Activated T-cell treated with anti-CD3 and anti-CD28 coated beads, Interleukin-2, amount 50 U/mL, for 72 hours (primary cell): ENCODE results near the gene CCNL1. TPM values are rescaled to one million over a fixed set of nuclear protein-coding genes. Genes with fewer than 3 reads are reported as not detected.
"Not testable (repeated sequence)": the region's sequence is repeated elsewhere in the genome, so short reads cannot be mapped to it uniquely, and the experiment has no call there.

Experiments used
- ATAC-seq, 2 donors: fragments of 150-1000 bp; cut with Tn5 transposase; replicated peaks in 1 of 2; 2 replicates each; pipeline ENCODE4 v1.10.0; 2021; ENCODE audit warnings: moderate library complexity in 2 of 2, mild to moderate bottlenecking in 1 of 2
- DNase-seq, 2 donors: peaks; one replicate each; pipeline ENCODE4 v3.0.0; 2021 to 2022; ENCODE audit warnings: mixed read lengths in 1 of 2
- H3K27ac Mint-ChIP-seq: one replicate; pipeline ENCODE4 v1.8.0; 2022; ENCODE audit warnings: mild to moderate bottlenecking, moderate library complexity, mixed read lengths
- H3K27me3 Mint-ChIP-seq: one replicate; pipeline ENCODE4 v1.8.0; 2022; ENCODE audit warnings: low read depth, mixed read lengths
- H3K36me3 Mint-ChIP-seq, 2 donors: one replicate each; pipeline ENCODE4 v1.8.0; 2022; ENCODE audit warnings: mixed read lengths in 2 of 2, mild to moderate bottlenecking in 1 of 2; ENCODE audit not compliant: insufficient read depth in 2 of 2
- H3K4me1 Mint-ChIP-seq: one replicate; pipeline ENCODE4 v1.8.0; 2022; ENCODE audit warnings: low read depth, mixed read lengths
- H3K4me3 Mint-ChIP-seq, 2 donors: one replicate each; pipeline ENCODE4 v1.8.0; 2022; ENCODE audit warnings: mild to moderate bottlenecking in 2 of 2, mixed read lengths in 2 of 2, moderate library complexity in 2 of 2
- H3K9me3 Mint-ChIP-seq, 2 donors: one replicate each; pipeline ENCODE4 v1.8.0; 2022; ENCODE audit warnings: mixed read lengths in 2 of 2
- total RNA-seq, 2 donors: library from RNA; stranded (reverse); gene quantifications; one replicate each; pipeline ENCODE4 v1.2.3, GENCODE V29; 2022

CCNL1 gene
- total RNA-seq = 100 to 1,000 TPM; 248 to 315 TPM

DNA sequence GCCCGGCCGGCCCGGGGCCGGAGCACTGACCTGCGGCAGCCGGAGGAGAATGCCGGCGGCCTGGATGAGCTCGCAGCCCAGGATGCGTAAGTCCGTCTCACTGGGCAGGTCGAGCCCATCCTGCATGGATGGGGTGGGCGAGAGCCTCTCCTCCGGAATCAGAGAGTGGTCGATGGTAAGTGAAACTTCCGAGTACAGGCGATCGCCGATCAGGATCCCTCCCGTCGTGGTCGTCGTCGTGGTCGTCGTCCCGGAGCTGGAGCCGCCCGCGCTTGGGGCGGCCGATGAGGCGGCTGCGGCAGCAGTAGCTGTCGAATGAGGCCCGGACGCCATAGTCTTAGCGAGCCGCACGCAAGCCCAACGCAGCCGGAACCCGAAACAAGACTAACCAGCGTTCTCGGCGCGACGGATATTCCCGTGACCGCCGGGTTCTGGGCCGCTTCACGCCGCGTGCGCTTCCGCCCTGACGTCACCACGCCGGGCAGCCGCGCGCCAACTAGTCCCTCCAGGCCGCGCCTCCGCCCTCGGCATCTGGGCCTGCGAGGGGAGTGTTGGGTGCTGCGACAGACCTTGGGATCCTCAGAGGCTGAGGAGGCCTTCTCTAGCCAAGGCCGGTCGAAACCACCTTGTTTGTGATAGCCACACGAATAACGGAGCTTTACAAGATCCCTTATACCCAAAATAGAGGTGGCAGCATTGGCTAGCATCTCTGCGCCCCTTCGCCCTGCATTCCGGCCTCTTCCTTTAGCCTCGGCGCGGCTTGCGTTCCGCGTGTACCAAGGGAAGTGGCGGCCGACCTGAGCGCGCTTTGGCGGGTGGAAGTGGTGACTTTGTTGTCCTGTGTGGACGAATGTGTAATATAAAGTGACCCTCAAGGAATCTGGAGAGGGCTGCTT, at the start of gene CCNL1:
TSS of gene CCNL1 (minus strand) at position 386 of the 896 bp plus-strand sequence. CDS start at position 333, 53 bp downstream.
- Mint-ChIP-seq H3K36me3 (peaks cover 21 to 43% of the 10 kb centered on the region in 2 donors), H3K4me3 (peak within 1 kb of the TSS; percentile 93 to 96), H3K4me1 (peaks cover 67% of the 10 kb centered on the region), H3K9me3 (no peaks in the 10 kb centered on the region), H3K27ac (peak within 1 kb of the TSS; percentile 99), H3K27me3 (no peaks in the 10 kb centered on the region)
- ATAC-seq = peak; percentile 84 to 87
- DNase-seq = peak; percentile 96 to 97

- H3K4me3 Mint-ChIP-seq = no peak overlapping the region
- DNase-seq (no peak), ATAC-seq (no peak)
- no peaks in the 10 kb centered on the region for H3K27me3 Mint-ChIP-seq
- H3K9me3 Mint-ChIP-seq = no peaks in the 10 kb centered on the region
- H3K36me3 Mint-ChIP-seq = no peaks in the 10 kb centered on the region
- H3K4me1 Mint-ChIP-seq = no peaks in the 10 kb centered on the region
- H3K27ac Mint-ChIP-seq = no peak overlapping the region
Observed at GRCh38 chr3:157204880-157205279, 44.9 kb upstream of the CCNL1 start.

DNA sequence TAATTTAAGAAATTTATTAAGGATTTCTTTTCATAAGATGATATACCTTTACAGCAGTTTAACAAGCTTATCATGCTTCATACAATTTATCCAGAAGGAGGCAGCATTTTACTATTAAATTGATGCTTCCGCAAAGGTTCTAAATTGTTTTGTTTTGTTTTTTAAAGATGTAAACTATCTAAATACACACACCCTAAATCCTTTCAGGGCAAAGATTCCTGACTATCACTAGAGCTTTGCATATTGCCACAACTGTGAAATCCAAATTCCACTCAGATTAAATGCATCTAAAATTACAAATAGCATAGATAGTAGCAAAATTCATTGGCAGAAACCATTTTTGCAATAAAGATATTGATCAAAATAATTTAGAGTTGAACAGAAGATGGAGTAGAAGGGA, 44.5 kb upstream of the CCNL1 start:
- no peaks in the 10 kb centered on the region for H3K36me3 Mint-ChIP-seq
- no peaks in the 10 kb centered on the region for H3K9me3 Mint-ChIP-seq
- ATAC-seq (no peak), DNase-seq (no peak)
- H3K4me3 Mint-ChIP-seq = no peak overlapping the region
- H3K27me3 Mint-ChIP-seq = no peaks in the 10 kb centered on the region
- H3K4me1 Mint-ChIP-seq = no peaks in the 10 kb centered on the region
- H3K27ac Mint-ChIP-seq = no peak overlapping the region

- H3K27ac Mint-ChIP-seq = no peak overlapping the region
- H3K4me3 Mint-ChIP-seq = no peak overlapping the region
- H3K27me3 Mint-ChIP-seq = no peaks in the 10 kb centered on the region
- H3K4me1 Mint-ChIP-seq = no peaks in the 10 kb centered on the region
- DNase-seq (no peak), ATAC-seq (no peak)
- H3K36me3 Mint-ChIP-seq = no peaks in the 10 kb centered on the region
- peaks cover 0 to 2% of the 10 kb centered on the region in 2 donors for H3K9me3 Mint-ChIP-seq
Observed at GRCh38 chr3:157201648-157202278, 41.8 kb upstream of the CCNL1 start.

DNA sequence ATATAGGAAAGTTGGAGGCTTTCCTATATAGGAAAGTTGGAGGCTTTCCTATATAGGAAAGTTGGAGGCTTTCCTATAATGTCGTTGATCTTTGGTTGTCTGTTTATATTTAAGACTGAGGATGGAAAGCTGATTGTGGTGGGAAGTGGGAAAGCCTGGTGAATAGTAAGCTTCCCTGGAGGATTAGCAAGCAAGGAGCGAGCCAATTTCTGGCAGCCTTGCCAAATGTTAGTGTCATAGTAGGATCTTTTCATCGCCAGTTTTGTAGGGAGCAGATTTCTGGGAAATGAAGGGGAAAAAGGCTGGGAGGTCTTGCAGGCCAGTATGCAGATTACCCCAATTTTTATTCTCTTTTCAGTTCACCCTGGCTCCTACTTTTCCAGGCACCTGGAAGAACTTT, 39.9 kb upstream of the CCNL1 start:
- no peaks in the 10 kb centered on the region for H3K27me3 Mint-ChIP-seq
- ATAC-seq = no peak
- DNase-seq = no peak
- H3K4me1 Mint-ChIP-seq = no peaks in the 10 kb centered on the region
- H3K9me3 Mint-ChIP-seq = peaks cover 2 to 8% of the 10 kb centered on the region in 2 donors
- H3K4me3 Mint-ChIP-seq = no peak overlapping the region
- H3K36me3 Mint-ChIP-seq = peaks cover 4 to 5% of the 10 kb centered on the region in 2 donors
- no peak overlapping the region for H3K27ac Mint-ChIP-seq

- DNase-seq (no peak), ATAC-seq (no peak)
- no peak overlapping the region for H3K27ac Mint-ChIP-seq
- H3K9me3 Mint-ChIP-seq = peaks cover 12 to 15% of the 10 kb centered on the region in 2 donors
- no peaks in the 10 kb centered on the region for H3K4me1 Mint-ChIP-seq
- H3K27me3 Mint-ChIP-seq = no peaks in the 10 kb centered on the region
- H3K4me3 Mint-ChIP-seq = no peak overlapping the region
- peaks cover 15 to 29% of the 10 kb centered on the region in 2 donors for H3K36me3 Mint-ChIP-seq
Observed at GRCh38 chr3:157195965-157196364, 36.0 kb upstream of the CCNL1 start.

DNA sequence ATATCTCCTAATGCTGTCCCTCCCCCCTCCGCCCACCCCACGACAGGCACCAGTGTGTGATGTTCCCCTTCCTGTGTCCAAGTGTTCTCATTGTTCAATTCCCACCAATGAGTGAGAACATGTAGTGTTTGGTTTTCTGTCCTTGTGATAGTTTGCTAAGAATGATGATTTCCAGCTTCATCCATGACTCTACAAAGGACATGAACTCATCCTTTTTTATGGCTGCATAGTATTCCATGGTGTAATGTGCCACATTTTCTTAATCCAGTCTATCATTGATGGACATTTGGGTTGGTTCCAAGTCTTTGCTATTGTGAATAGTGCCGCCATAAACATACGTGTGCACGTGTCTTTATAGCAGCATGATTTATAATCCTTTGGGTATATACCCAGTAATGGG, 31.2 kb upstream of the CCNL1 start:
- ATAC-seq, H3K4me1 Mint-ChIP-seq, H3K4me3 Mint-ChIP-seq, H3K27me3 Mint-ChIP-seq, H3K27ac Mint-ChIP-seq, DNase-seq: not testable (repeated sequence)
- H3K9me3 Mint-ChIP-seq = peaks cover 21 to 30% of the 10 kb centered on the region in 2 donors
- peaks cover 31 to 54% of the 10 kb centered on the region in 2 donors for H3K36me3 Mint-ChIP-seq

GRCh38 chr3:157190380-157190872, 30.5 kb upstream of the CCNL1 start:
- Mint-ChIP-seq H3K27me3 (no peaks in the 10 kb centered on the region), H3K9me3 (peaks cover 21 to 27% of the 10 kb centered on the region in 2 donors), H3K4me1 (peaks cover 5% of the 10 kb centered on the region), H3K27ac (no peak overlapping the region), H3K4me3 (no peak overlapping the region), H3K36me3 (peaks cover 34 to 60% of the 10 kb centered on the region in 2 donors)
- DNase-seq = no peak
- ATAC-seq = no peak

DNA sequence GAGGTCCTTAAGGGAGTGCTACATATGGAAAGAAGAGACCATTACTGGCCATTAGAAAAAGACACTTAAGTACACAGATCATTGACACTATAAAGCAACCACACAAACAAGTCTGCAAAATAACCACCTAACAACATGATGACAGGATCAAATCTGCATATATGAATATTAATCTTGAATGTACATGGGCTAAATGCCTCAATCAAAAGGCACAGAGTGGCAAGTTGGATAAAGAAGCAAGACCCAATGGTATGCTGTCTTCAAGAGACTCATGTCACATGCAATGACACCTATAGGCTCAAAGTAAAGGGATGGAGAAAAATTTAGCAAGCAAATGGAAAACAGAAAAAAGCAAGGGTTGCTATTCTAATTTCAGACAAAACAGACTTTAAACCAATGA, 28.4 kb upstream of the CCNL1 start:
- Mint-ChIP-seq H3K9me3 (peaks cover 19 to 31% of the 10 kb centered on the region in 2 donors), H3K27ac (no peak overlapping the region), H3K36me3 (peaks cover 36 to 61% of the 10 kb centered on the region in 2 donors)

GRCh38 chr3:157182879-157183278, 22.9 kb upstream of the CCNL1 start:
- Mint-ChIP-seq H3K27ac (no peak overlapping the region), H3K4me1 (peaks cover under 1% of the 10 kb centered on the region), H3K9me3 (peaks cover 9 to 17% of the 10 kb centered on the region in 2 donors), H3K4me3 (no peak overlapping the region), H3K36me3 (peaks cover 32 to 58% of the 10 kb centered on the region in 2 donors), H3K27me3 (no peaks in the 10 kb centered on the region)
- DNase-seq (no peak), ATAC-seq (no peak)

More for the DNA sequence above, 28.4 kb upstream of the CCNL1 start:
- DNase-seq (no peak), ATAC-seq (no peak)
- Mint-ChIP-seq H3K4me3 (no peak overlapping the region), H3K4me1 (peaks cover 5% of the 10 kb centered on the region), H3K27me3 (no peaks in the 10 kb centered on the region)

GRCh38 chr3:157180262-157180661, 20.3 kb upstream of the CCNL1 start:
- Mint-ChIP-seq H3K4me1 (peaks cover 20% of the 10 kb centered on the region), H3K27me3 (no peaks in the 10 kb centered on the region), H3K27ac (no peak overlapping the region), H3K36me3 (peaks cover 24 to 45% of the 10 kb centered on the region in 2 donors), H3K4me3 (no peak overlapping the region), H3K9me3 (peaks cover 8 to 11% of the 10 kb centered on the region in 2 donors)
- ATAC-seq = no peak
- no peak for DNase-seq

- Mint-ChIP-seq H3K27me3 (no peaks in the 10 kb centered on the region), H3K36me3 (peaks cover 23 to 40% of the 10 kb centered on the region in 2 donors), H3K9me3 (peaks cover 5 to 7% of the 10 kb centered on the region in 2 donors), H3K27ac (no peak overlapping the region), H3K4me3 (no peak overlapping the region), H3K4me1 (peaks cover 23% of the 10 kb centered on the region)
- no peak for ATAC-seq
- no peak for DNase-seq
Observed at GRCh38 chr3:157179365-157179803, 19.4 kb upstream of the CCNL1 start.
